GM18517 (cell line): ENCODE results near the gene RNF7.
A peak's percentile ranks its signal among the peaks of the same experiment; 100 is the strongest.
"Not testable (repeated sequence)": the region's sequence is repeated elsewhere in the genome, so short reads cannot be mapped to it uniquely, and the experiment has no call there.

Experiments used
- ATAC-seq: cut with Tn5 transposase; IDR thresholded peaks from one replicate; pipeline ENCODE4 v1.9.1; 2021; ENCODE audit warnings: mild to moderate bottlenecking, moderate library complexity; ENCODE audit not compliant: unreplicated experiment

RNF7 gene

DNA sequence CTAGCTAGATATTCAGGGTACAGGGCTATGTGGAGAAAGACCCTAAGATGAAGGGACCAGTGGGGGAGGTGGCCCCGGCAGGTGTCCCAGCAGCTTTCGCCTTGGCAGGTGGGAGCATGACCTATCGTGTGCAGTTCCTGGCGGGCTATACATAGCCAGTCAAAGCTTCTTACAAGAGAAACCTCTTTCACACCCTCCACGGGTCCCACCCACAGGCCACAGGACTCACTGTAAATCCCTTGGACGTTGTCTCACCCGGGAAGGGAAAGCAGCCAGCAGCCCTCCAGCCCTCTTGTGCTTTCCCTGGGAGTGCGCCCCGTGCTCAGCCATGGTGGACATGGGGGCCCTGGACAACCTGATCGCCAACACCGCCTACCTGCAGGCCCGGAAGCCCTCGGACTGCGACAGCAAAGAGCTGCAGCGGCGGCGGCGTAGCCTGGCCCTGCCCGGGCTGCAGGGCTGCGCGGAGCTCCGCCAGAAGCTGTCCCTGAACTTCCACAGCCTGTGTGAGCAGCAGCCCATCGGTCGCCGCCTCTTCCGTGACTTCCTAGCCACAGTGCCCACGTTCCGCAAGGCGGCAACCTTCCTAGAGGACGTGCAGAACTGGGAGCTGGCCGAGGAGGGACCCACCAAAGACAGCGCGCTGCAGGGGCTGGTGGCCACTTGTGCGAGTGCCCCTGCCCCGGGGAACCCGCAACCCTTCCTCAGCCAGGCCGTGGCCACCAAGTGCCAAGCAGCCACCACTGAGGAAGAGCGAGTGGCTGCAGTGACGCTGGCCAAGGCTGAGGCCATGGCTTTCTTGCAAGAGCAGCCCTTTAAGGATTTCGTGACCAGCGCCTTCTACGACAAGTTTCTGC, 40.1 kb downstream of the RNF7 start:
- ATAC-seq, result no peak

DNA sequence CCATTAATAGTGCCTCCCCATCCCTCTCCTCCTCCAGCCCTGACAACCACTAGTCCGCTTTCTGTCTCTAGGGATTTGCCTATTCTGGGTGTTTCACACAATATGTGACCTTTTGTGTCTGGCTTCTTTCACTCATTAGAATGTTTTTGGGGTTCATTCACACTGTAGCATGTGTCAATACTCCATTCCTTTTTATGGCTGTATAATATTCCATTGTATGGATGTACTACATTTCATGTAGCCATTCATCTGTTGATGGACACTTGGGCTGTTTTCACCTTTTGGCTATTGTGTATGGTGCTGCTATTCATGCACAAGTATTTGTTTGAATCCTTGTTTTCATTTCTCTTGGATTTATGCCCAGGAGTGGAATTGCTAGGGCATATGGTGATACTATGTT, 41.6 kb downstream of the RNF7 start:
- no peak for ATAC-seq

DNA sequence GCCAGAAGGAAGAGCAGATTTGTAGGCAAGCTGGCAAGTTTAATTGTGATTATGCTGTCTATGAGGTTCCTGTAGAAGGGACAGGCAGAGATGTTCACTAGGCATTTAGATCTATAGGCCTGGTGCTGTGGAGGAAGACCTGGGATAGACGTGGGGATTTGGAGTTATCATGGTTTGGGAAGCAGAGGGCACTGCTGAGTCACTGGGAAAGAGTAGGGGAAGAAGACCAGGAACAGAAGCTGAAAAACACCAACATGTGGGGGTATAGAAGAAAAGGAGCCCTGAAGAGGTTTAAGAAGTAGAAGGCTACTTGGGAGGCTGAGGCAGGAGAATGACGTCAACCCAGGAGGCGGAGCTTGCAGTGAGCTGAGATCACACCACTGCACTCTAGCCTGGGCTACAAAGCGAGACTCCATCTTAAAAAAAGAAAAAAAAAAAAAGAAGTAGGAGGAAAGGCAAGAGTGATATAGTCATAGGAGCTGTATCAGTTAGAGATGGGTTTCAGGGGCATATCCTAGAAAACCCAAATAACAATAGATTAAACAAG, 44.4 kb downstream of the RNF7 start:
- no peak for ATAC-seq

DNA sequence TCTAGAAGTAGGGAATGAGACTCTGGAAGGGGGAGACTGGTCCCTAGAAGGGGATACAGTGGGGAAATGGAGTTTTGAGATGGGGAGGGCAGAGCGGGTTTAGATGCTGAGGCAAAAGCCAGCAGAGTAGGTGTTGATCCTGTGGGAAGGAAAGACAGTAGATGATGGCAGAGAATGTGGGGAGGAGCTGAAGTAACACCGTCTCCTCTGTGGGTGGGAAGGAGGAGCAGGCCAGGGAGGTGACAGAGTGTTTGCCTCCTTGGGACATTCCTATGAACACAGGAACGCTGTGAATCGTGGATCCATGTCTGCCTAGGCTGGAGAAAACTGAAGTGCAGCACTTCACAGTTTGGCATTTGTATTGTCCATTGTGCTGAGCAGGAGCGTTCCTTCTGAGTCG, 45.5 kb downstream of the RNF7 start:
- ATAC-seq, result no peak

DNA sequence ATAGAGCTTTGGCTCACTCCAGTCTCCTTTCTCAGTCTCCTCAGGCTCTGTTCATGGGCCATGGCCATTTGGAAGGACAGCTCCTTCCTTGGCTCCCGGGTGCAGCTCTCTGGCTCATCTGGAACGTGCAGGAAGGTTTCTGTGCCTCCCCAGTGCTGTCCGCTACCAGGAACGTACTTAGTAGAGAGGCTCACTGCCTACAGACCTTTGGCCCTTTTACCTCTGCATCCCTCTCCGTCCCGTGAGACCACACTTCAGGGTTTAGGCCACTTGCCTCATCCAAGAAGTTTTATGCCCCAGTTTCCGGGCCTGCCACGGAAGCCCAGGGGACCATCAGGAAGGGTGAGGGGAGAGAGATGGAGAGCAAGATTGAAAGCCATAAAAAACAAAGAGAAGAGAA, 46.0 kb downstream of the RNF7 start:
- ATAC-seq, result no peak

DNA sequence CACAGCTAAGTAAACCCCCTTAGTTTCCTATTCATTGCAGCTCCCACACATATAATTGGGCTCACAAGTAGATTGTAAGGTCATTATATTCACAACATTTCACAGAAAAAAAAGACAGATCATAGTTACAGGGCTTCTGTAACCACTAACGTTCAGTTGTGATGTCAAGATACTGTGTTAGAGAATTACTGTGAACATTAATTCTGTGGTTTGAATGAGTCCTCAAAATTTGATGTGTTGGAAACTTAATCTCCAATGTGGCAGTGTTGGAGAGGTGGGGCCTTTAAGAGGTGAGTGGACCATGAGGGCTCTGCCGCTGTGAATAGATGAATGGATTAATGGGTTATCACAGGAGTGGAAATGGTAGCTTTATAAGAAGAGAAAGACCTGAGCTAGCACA, 46.4 kb downstream of the RNF7 start:
- no peak for ATAC-seq

DNA sequence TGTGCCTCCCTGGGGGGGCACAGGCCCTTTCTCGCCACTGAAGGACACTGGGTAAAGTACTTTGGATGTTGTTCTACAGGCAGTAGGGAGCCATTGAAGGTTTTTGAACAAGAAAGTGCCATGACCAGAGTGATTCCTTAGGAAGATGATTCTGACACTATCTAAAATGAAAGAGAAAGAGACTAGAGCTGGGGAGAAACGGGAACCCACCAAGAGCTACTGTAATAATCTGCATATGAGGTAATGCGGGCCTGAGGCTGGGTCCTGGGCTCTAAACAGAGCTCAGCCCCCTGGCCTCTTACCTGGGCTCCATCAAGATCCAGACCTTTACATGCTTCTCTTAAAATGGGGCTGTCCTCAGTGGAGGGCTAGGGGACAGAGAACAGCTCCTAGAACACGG, 50.1 kb downstream of the RNF7 start:
- ATAC-seq, result no peak

DNA sequence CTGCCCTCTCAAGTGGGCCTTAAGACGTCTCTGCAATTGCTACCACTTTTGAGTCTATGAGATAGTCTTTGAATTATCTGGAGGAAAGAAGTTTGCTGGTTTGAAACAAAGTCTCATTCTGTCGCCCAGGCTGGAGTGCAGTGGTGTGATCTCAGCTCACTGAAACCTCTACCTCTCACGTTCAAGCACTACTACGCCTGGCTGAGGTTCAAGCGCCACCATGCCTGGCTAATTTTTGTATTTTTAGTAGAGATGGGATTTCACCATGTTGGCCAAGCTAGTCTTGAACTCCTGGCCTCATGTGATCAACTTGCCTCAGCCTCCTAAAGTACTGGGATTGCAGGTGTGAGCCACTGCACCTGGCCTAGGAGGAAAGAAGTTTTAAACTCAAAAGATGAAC, 50.7 kb downstream of the RNF7 start:
- ATAC-seq, result not testable (repeated sequence)

DNA sequence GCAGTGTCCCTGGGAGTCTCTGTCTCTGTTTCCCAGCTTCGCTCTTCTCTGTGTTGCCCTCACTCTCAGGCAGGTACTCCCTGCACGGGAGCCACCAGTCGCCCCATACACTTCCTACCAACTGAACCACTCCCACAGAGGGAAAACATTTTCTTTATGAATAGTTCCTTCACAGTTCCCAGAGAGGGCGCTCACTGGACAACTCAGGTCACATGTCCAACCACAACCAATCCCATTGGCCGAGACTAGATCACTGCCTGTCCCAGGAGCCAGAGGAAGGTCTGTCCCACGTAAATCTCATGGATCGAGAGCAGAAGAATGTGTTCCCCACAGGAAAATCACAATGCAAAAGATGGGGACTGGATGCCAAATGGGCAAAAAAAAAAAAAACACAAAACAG, 51.2 kb downstream of the RNF7 start:
- no peak for ATAC-seq

DNA sequence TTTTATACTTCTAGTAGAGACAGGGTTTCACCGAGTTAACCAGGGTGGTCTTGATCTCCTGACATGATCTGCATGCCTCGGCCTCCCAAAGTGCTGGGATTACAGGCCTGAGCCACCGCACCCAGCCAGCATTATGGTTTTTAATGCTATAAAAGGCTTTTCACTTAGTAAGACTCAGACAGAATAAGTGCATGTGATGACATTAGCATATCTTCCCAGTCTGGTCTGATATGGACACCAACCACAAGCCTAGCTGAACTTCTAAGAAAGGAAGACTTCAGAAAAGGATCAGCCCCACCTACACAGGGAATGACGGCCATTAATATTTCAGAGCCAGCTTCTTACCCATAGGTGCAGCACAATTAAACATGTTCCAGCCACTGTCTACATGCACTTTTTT, 52.1 kb downstream of the RNF7 start:
- ATAC-seq, result no peak

DNA sequence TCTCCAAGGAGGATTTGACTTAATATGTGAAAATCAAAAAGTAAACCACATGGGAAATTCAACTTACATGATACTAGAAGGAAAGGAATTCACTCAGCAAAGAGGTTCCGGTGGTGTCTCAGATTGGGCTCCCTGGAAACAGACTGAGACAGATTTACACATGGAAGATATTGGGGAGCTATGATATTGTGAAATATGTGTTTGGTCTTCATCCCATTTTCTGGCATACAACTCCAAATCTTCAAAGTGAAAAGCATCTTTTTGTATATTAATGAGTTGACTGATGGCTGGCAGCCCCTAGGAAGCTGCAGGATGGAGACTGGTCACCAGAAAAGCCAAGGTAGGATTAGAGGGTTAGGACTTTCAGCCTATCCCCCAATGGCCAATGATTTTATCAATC, 54.4 kb downstream of the RNF7 start:
- ATAC-seq, result no peak

DNA sequence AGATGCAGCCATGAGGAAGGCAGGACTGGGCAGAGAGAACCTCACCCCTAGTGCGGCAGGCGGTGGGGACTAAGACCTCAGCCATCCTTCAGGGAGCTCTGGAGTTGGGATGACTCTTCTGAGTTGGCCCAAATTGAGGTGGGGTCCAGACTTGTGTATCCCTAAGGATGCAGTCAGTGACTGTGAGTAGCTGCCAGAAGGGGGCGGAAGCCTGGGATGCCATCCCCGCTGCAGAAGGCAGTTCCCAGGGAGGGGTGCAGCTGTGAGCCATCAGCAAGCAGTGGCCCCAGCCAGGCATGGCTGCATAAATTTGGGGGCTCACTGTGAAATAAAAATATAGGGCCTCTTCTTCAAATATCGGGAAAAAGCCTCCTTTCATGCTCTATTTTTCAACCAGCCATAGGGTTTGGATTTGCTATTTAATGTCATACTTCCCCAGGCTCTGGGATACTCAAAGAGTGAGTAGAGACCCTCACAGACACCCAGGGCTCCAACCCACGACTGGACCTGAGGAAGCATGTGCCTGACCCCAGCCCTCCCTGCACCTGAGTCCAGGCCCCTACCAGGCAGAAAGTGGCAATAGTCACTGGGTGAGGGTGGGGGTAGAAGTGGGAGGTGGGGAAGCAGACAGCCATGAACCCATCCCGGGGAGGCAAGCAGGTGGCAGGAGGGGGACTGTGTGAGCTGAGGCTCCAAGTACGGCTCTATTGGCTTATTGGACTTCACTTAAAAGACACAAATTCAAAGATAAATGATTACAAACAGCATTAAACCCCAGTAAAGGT, 55.6 kb downstream of the RNF7 start:
- ATAC-seq, result no peak

DNA sequence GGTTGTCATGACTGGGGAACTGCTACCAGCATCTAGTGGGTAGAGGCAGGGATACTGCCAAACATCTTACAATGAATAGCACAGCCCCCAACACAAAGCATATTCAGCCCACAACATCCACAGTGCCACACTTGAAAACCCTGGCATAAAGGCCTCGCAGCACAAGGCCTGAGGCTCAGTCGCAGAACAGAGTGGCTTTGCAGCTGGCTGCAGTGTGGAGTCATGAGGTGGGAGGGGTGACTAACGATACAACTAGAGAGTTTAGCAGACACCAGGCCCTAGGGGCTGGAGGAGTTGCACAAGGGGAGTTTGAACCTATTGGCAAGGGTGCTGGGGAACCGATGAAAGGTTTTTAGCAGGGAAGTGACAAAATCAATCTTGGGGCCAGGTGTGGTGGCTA, 57.2 kb downstream of the RNF7 start:
- no peak for ATAC-seq

DNA sequence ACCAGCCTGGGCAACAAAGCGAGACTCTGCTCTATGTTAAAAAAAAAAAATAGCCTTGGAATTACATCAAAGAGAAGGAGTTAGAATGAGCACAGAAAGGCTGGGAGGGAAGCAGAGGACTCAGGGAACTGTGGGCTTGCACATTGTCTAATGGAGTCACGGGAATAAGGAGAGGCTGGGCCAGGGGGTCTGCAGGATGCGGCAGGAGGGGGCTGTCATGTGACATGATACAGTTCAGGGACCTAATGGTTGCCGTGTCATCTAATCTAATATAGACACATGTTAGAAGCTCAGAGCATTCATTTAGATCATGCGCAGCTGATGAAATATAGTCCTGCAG, 57.6 kb downstream of the RNF7 start:
- no peak for ATAC-seq

DNA sequence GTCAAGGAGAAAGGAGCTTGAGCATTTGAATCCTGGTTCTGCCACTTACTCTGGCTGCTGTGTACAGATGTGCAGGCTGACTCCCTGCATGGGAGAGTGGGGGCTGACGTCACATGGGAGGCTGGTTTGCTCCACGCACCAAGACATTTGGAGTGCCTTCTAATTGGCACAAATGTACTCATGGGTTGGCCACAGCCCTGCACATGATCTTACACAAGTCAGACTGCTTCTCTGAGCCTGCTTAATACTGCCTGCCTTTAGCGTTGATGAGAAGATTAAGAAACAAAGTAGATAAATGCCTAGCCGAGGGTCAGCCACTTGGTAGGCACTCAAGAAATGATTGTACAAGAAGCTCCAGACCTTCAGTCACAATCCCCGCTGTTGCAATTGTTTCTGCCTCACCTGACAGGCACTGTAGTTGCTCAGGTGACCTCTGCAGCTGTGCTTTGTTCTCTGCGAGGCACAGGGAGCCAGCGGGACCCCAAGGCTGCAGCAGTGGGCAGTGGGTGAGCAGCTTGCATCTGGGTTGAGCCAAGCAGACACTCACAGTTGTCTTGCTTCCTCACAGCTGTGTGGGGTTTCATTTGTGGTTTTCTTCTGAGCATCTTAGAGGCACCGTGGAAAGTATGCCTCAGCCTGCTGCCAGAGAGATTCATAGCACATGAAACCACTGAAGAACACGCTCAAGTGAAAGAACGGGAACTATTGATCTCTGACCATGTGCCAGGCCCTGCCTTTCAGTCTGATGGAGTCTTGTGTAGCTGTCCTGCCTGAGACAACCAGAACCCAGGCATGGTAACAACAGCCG, 58.2 kb downstream of the RNF7 start:
- peak; percentile 99 for ATAC-seq
